GM19023 (cell line): ENCODE data around the gene DPYSL3.
"Not testable (repeated sequence)": the region's sequence is repeated elsewhere in the genome, so short reads cannot be mapped to it uniquely, and the experiment has no call there.

ENCODE experiments used
- ATAC-seq: cut with Tn5 transposase; IDR thresholded peaks from one replicate; pipeline ENCODE4 v1.9.1; 2021; ENCODE audit warnings: mild to moderate bottlenecking, moderate library complexity; ENCODE audit not compliant: unreplicated experiment

Gene DPYSL3

DNA sequence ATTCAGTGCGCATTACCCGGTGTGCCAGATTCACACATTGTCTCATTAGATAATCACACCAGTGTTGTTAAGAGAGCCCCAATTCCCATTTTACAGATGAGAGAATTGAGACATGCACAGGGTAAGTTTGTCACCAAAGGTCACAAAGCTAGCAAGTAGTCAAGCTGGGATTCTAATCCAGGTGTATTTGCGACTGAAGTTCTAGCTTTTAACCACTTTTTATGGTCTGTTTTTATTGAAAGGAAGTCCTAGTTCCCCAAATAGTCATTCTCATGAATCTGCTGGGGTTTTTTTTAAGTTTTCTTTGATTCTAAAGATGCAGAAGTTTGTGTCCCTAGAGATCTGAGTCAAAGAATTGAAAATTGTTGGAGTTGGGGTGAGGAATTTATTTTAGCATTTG lies 136.5 kb downstream of the DPYSL3 start:
- ATAC-seq, result no peak

DNA sequence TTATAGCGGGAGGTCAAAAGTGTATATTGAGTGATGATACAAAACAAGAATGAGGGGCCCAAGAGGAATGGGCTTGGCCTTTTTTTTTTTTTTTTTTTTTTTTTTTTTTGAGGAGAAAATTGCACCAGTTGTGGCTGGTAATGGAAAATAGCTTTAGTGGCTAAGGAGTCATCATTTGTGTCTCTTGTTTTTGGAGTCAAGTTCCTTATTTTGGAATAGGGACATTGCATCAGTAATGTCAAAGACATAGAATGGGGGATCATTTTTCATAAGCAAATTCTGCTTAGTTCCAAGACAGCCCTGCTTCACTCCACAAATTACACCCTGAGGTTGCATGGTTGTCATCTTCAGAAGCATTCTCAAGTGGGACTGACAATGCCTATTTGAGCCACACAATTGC lies 137.7 kb downstream of the DPYSL3 start:
- no peak for ATAC-seq

DNA sequence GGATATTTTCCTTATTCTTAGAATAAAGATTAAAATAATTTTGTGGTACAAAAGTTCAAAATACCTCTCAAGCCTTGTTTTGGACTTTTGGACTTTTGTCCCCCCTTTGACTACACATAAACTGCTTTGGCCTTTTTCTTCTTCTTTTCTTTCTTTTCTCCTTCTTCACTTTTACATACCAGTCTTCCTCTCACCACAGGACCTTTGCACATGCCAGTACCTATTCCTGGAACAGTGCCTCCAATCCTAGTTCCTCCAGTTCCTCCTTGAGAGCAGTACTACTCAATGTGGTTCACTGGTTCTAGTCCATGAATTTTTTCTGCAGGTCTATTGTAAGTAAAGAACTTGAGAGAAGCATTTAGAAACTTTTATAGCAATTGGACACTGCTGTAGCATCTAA lies 138.6 kb downstream of the DPYSL3 start:
- ATAC-seq, result no peak

DNA sequence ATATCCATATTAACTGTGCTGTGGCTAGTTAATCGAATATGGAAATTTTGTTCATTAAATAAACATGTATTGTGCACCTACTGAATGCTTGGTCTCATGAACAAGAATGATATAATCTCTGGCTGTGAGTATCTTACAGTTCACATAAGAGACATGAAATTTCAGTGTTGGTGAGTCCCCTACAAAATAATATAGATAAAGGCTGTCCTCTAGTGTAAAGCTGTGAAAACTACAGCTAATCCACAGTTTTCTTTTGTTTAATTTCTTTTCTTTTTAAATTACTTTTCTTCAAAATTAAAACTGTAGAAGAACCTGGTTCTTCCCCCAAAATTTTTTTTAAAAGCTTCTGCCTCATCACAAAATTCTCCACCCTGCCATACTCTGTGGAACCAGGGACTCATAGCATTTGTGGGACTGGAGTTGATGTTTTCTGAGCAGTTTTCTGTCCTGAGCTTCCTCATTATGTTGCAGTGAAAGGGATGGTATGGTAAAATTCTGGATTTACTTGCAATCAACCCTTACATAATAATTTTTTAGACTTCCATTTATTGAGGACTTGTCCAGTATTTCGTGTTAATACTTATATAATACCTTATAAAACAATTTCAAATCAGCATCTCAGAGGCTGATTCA lies 140.0 kb downstream of the DPYSL3 start:
- no peak for ATAC-seq

DNA sequence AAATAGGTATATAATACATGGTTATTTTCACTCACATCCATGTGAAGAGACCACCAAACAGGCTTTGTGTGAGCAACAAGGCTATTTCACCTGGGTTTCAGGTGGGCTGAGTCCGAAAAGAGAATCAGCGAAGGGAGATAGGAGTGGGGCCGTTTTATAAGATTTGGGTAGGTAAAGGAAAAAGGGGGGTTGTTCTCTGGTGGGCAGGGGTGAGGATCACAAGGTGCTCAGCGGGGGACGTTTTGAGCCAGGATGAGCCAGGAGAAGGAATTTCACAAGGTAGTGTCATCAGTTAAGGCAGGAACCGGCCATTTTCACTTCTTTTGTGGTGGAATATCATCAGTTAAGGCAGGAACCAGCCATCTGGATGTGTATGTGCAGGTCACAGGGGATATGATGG lies 142.5 kb downstream of the DPYSL3 start:
- ATAC-seq, result not testable (repeated sequence)

DNA sequence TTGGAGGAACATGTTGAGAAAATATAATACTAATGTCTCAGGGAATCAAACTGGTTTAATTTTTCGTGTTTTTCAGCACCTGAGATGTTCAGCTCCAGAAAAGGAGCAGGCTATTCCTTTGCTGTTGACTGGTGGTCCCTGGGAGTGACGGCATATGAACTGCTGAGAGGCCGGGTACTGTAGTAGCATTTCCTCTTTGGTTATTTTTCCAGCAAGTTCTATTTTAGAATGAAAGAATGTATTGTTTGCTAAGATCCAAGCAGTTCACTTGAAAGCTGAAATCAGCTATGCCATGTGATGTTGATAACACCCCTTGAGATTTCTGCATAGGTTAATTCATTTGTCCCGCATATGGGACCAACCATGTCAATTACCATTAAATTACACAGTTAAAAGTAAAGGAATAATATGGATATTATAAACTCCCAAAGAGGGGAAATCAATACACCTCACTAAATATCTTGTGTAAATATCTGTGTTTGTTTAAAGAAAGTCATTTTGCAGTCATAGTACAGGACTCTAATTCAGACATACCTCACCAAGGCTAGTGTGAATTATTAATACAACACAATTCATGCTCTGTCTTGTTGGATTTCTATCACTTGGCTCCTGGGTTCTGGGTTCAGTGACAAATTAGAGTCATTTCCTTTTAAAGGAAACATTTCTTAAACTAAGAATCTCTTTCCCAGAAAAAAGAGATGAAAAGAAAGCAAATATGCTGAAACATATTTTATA lies 148.3 kb downstream of the DPYSL3 start:
- ATAC-seq, result no peak

DNA sequence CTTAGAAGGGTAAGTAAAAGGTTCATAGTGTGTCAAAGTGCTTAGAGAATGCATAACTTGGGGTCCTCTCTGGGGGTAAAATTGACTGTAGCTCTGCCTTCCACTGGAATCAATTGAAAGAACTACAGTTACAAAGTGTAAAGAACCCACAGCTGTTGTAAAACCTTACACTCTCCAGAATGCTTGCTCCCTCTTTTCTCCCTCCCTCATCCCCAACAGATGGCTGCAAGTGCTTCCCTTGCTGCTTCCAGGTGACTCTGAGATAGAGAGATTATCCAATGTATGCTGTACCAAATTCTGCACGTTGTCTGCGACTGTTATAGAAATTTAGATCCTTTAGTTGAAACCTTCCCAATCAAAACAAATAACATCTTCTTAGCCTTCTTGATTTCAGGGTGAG lies 149.1 kb downstream of the DPYSL3 start:
- no peak for ATAC-seq

DNA sequence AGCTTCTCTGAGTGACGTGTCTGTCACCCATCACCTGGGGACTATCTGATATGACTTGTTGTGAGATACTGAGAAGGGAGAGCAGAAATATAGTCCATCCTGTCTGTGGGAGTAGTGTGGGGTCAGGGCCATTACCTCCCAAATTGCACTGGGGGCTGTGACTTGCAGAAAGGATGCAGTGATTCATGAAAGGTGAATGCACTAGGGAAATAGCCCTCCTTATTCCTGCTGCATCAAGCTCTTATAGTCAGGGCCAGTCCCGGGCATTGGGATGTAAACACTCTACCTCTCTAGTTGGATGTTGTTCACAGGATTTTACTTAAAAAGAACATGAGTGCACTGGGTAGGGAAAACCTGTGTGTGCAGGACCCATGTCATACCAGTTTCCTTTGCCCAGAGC lies 150.3 kb downstream of the DPYSL3 start:
- no peak for ATAC-seq

DNA sequence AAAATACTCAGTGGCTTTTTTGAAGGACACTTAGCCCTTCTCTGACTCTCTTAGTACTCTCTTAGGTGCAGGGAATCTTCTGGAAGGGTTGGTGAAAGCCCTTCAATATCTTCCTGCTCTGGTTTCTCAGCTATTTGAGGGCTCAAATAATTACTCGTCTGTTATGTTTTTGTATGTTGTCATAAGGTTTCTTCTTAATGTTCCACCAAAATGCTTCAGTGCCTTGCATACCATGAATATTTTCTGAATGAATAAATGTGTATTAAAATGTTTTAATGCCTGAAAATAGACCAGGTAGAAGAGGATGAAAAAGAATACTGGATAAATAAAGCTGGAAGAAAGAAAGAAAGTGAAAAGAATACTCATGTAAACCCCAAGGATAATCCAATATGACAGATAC lies 150.8 kb downstream of the DPYSL3 start:
- ATAC-seq, result no peak

DNA sequence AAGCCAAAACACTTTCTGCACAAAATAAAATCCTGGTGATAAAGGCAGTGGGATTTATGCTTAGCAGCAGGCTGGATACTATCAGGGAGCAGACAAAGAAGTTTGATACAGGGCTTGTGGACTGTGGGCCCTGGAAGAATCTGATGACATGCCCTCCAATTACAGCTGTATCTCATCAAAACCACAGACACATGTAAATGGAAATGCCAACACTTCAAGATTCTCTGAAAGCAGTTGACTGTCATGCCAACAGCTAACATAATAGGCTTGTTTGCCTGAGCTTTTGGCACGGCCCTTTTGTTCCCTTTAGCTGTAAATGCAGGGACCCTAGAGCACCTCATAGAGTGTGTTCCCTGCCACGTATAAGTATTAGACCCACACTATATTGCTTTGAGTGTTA lies 160.6 kb downstream of the DPYSL3 start:
- ATAC-seq, result no peak

DNA sequence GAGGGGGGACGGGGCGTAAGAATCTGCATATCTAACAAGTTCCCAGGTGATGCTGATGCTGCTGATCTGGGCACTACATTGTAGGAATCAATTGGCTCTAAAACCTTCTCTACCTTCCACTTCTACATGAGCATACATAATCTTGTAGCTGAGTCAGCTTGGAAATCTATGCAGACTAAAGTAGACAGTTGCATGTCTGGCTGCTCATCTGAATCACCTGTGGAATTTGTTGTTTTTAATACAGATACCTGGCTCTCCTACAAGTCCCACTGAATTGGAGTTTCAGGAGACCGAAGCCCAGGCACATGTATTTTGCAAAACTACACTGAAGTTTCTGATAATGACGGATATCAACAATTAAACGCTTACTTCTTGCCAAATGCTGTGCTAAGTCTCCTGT lies 161.4 kb downstream of the DPYSL3 start:
- ATAC-seq, result no peak

DNA sequence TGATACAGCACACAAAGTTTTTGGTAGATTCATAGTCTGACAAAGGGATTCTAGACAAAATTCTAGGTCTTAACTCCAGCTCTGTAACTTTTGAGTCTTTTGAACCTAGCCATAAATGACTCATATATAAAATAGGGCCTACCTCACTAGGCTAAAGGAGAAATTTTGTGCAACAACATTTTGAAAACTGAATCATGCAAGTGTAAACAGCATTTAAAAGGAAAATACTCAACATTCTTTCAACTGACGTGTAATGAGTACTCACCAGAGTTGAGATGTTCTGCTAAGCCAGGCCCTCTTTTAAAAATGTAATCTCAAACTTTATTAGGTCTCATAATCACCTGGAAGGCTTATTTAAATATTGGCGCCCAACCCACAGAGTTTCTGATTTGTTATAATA lies 161.8 kb downstream of the DPYSL3 start:
- no peak for ATAC-seq

DNA sequence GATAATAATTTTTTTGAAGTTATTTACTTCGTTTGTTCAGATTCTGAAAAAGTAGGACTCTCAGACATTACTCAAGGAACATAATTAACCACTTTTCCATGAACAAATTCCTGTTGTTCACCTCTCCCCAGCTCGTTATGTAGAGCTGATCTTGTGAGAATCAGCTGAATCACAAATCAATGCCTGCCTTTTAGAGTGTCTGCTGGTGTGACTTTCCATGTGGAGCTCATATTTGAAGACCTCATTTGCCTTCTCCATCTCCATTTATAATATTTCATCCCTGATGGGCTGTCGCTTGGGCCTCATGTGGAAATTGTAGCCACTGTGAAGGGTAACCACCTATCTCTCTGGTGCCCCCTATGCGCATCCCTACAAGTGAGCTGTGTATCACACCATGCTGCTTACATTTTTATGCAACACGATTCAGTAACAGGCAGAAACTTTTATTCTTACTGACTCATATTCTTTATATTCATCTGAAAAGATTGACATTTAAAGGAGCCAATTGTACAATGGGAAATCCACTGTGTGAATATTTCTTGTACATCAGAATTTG lies 163.8 kb downstream of the DPYSL3 start:
- no peak for ATAC-seq

DNA sequence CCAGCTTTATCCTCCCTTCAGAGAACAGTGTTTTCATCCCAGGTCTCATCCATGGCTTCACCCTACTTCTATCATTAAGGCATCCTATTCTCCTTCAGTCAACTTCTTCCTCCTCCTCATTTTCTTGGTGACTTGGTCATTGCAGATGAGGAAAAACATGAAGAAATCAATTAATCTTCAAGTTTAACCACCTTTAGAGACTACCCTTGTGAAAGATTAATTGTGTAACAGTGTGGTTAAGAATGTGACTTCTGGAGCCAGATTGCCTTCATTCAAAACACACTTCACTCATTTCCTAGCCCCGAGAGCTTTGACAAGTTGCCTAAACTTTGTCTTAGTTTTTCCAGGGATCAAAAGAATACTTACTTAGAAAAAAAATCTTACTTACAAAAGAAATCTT lies 165.0 kb downstream of the DPYSL3 start:
- no peak for ATAC-seq

DNA sequence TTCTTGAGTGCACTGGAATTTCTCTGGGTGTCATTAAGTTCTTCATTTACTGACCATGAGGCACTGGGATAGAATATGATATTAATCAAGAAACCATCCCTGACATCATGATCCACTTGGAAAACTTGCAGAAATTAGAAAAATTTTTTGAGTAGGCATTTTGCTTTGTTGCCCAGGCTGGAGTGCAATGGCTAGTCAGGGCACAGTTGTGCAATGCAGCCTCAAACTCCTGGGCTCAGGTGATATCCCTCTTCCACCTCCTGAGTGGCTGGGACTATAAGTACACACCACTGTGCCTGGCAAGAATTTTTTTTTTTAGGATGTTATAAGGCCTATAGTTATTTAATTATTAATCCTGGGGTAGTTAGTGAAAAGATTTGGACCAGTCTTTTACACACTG lies 168.5 kb downstream of the DPYSL3 start:
- ATAC-seq, result no peak

DNA sequence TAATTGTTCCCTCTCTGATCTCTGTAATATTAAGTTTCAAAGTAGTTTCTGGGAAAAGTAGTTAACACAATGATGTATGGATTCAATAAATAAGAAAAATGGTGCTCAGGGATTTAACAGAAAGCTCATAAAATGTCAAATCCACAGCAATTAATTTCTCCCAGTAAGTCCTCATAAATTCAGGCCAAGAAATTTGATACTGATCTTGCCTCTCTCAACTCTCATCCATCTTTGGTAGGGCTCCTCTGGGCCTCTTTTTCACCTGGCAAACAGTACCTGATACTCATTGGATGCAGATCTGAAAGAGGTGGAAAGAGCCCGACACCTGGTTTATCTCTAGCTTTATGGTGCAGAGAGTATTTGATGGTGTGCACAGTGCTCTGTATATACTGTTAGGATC lies 168.9 kb downstream of the DPYSL3 start:
- ATAC-seq, result no peak
